ENCODE results near the gene THSD1.

GRCh38 chr13:52344108-52344507, 61.9 kb downstream of the THSD1 start:
- TF ChIP-seq, protein P1, sequence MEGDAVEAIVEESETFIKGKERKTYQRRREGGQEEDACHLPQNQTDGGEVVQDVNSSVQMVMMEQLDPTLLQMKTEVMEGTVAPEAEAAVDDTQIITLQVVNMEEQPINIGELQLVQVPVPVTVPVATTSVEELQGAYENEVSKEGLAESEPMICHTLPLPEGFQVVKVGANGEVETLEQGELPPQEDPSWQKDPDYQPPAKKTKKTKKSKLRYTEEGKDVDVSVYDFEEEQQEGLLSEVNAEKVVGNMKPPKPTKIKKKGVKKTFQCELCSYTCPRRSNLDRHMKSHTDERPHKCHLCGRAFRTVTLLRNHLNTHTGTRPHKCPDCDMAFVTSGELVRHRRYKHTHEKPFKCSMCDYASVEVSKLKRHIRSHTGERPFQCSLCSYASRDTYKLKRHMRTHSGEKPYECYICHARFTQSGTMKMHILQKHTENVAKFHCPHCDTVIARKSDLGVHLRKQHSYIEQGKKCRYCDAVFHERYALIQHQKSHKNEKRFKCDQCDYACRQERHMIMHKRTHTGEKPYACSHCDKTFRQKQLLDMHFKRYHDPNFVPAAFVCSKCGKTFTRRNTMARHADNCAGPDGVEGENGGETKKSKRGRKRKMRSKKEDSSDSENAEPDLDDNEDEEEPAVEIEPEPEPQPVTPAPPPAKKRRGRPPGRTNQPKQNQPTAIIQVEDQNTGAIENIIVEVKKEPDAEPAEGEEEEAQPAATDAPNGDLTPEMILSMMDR (conservative IDR thresholded peaks at IDR 0.05; ENCODE audit: low read length), result no peak
- no peak for TF ChIP-seq EZH2phosphoT487 (IDR thresholded peaks at IDR 0.05; ENCODE audit: borderline replicate concordance, low read depth, low read length)
